Measurements from ENCODE around the gene DAB2IP.

The DAB2IP gene

DNA sequence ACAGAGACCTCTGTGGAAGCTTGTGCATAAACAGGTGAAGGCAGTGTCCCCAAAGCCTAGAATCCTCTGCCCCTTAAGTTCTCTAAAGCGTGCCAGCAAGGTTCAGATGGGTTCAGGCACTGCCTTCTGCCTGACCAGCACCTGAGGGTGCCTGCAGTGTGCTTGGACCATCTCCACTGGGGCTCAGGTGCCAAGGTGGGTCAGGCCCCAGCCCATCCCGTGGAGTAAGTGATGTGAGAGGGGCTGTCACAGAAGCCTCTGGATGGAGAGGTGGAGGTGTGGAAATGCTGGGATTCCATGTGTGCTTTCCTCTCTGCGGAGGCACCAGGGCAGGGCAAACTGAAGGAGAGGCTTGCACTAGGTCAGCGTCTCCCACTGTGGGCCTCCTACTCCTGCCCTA, 118.5 kb downstream of the DAB2IP start:
- TF ChIP-seq, protein P1, sequence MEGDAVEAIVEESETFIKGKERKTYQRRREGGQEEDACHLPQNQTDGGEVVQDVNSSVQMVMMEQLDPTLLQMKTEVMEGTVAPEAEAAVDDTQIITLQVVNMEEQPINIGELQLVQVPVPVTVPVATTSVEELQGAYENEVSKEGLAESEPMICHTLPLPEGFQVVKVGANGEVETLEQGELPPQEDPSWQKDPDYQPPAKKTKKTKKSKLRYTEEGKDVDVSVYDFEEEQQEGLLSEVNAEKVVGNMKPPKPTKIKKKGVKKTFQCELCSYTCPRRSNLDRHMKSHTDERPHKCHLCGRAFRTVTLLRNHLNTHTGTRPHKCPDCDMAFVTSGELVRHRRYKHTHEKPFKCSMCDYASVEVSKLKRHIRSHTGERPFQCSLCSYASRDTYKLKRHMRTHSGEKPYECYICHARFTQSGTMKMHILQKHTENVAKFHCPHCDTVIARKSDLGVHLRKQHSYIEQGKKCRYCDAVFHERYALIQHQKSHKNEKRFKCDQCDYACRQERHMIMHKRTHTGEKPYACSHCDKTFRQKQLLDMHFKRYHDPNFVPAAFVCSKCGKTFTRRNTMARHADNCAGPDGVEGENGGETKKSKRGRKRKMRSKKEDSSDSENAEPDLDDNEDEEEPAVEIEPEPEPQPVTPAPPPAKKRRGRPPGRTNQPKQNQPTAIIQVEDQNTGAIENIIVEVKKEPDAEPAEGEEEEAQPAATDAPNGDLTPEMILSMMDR (IDR thresholded peaks at IDR 0.05; ENCODE audit: insufficient read depth, low read length, poor library complexity, severe bottlenecking): no peak
- no peak for TF ChIP-seq EZH2phosphoT487 (conservative IDR thresholded peaks at IDR 0.05; ENCODE audit: low read length)
- H4K20me1 ChIP-seq (ENCODE audit: low read depth, low read length): no peaks in the 10 kb centered on the region
- no peaks in the 10 kb centered on the region for H3K9me3 ChIP-seq (ENCODE audit: insufficient read depth, low read length)
- H3K27me3 ChIP-seq (ENCODE audit: low read length): no peaks in the 10 kb centered on the region
- no peaks in the 10 kb centered on the region for H3K36me3 ChIP-seq (ENCODE audit: low read length)
- H3K4me2 ChIP-seq (ENCODE audit: low read depth, low read length, poor library complexity, severe bottlenecking): no peak overlapping the region
- H3K9me2 ChIP-seq (replicated peaks; ENCODE audit: insufficient read depth, low read length): no peaks in the 10 kb centered on the region
- no peaks in the 10 kb centered on the region for H3K79me2 ChIP-seq (ENCODE audit: insufficient read depth, low read length)
- H2AFZ ChIP-seq (ENCODE audit: low read depth, low read length, severe bottlenecking): no peak overlapping the region
- H3K4me3 ChIP-seq (ENCODE audit: insufficient read depth, low read length, poor library complexity, severe bottlenecking): no peak overlapping the region
- H3F3A ChIP-seq (ENCODE audit: insufficient read depth): no peaks in the 10 kb centered on the region
- no peak overlapping the region for H3K9ac ChIP-seq (ENCODE audit: low read length)
- H3K27ac ChIP-seq (ENCODE audit: low read depth, low read length): no peak overlapping the region

DNA sequence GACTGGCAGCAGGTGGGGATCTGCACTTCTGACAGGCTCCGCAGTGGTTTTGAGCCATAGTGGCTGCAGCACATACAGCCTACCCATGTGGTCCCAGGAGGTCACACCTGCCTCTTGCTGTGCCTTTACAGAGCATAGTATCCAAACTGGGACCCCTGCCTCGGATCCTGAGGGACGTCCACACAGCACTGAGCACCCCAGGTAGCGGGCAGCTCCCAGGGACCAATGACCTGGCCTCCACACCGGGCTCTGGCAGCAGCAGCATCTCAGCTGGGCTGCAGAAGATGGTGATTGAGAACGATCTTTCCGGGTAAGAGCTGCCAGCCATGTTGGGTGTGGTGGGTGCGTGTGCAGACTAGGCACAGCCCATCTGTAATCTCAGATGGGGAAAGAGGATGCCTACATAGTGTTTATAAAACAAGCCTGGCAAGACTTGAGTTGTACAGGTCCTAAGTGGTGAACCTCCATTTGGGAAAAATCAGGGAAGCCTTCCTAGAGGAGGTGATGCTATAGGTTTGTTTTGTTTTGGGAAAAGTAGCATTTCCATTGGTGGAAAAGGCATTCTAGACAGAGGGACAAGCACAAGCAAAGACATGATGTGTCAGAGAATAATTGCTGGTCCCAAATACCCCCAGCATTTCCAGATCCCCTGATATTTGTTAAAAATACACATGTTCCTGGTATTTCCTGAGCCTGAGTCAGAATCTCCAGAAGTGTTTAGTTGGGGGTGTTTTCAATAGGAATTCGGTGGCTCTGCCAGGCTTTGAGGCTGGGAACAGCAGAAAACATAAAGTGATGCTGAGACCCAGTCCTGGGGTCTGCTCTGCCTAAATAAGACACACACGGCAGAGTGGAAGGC, 119.2 kb downstream of the DAB2IP start:
- H3K27me3 ChIP-seq (ENCODE audit: low read length): no peaks in the 10 kb centered on the region
- H3K4me2 ChIP-seq (ENCODE audit: low read depth, low read length, poor library complexity, severe bottlenecking): no peak overlapping the region
- H3K27ac ChIP-seq (ENCODE audit: low read depth, low read length): no peak overlapping the region
- H3K4me3 ChIP-seq (ENCODE audit: insufficient read depth, low read length, poor library complexity, severe bottlenecking): no peak overlapping the region
- H3K9me2 ChIP-seq (replicated peaks; ENCODE audit: insufficient read depth, low read length): no peaks in the 10 kb centered on the region
- no peak overlapping the region for H3K9ac ChIP-seq (ENCODE audit: low read length)
- H2AFZ ChIP-seq (ENCODE audit: low read depth, low read length, severe bottlenecking): no peak overlapping the region
- no peaks in the 10 kb centered on the region for H3K9me3 ChIP-seq (ENCODE audit: insufficient read depth, low read length)
- H3K79me2 ChIP-seq (ENCODE audit: insufficient read depth, low read length): no peaks in the 10 kb centered on the region
- TF ChIP-seq EZH2phosphoT487 (conservative IDR thresholded peaks at IDR 0.05; ENCODE audit: low read length): no peak
- TF ChIP-seq, protein P1 (IDR thresholded peaks at IDR 0.05; ENCODE audit: insufficient read depth, low read length, poor library complexity, severe bottlenecking): no peak
- no peaks in the 10 kb centered on the region for H3F3A ChIP-seq (ENCODE audit: insufficient read depth)
- H4K20me1 ChIP-seq (ENCODE audit: low read depth, low read length): no peaks in the 10 kb centered on the region
- H3K36me3 ChIP-seq (ENCODE audit: low read length): no peaks in the 10 kb centered on the region

DNA sequence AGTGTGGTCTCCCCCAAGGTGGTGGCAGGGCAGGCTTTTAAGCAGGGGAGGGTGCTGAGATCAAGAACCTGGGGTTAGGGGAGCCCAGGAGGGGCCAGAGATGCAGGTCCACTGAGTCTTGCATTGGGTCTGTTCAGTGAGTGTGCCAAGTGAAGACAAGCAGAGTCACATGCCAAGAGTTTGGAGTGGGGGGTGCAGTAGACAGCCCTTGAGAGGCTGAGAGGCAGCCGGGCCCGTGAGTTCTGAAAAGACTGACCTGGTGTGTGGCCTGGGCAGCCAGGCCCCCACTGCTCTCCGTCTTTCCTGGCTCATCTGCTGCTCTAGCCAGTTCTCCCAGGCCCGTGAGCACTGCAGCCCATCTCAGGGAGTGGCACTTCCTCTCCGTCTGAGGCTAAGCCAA, 120.0 kb downstream of the DAB2IP start:
- no peak overlapping the region for H3K9ac ChIP-seq (ENCODE audit: low read length)
- no peak overlapping the region for H3K27ac ChIP-seq (ENCODE audit: low read depth, low read length)
- H3K27me3 ChIP-seq (ENCODE audit: low read length): no peaks in the 10 kb centered on the region
- H3K79me2 ChIP-seq (ENCODE audit: insufficient read depth, low read length): no peaks in the 10 kb centered on the region
- H3K4me3 ChIP-seq (ENCODE audit: insufficient read depth, low read length, poor library complexity, severe bottlenecking): no peak overlapping the region
- no peaks in the 10 kb centered on the region for H3K9me2 ChIP-seq (replicated peaks; ENCODE audit: insufficient read depth, low read length)
- no peak for TF ChIP-seq EZH2phosphoT487 (conservative IDR thresholded peaks at IDR 0.05; ENCODE audit: low read length)
- TF ChIP-seq, protein P1 (IDR thresholded peaks at IDR 0.05; ENCODE audit: insufficient read depth, low read length, poor library complexity, severe bottlenecking): no peak
- no peak overlapping the region for H2AFZ ChIP-seq (ENCODE audit: low read depth, low read length, severe bottlenecking)
- H3F3A ChIP-seq (ENCODE audit: insufficient read depth): no peaks in the 10 kb centered on the region
- no peak overlapping the region for H3K4me2 ChIP-seq (ENCODE audit: low read depth, low read length, poor library complexity, severe bottlenecking)
- H4K20me1 ChIP-seq (ENCODE audit: low read depth, low read length): no peaks in the 10 kb centered on the region
- H3K36me3 ChIP-seq (ENCODE audit: low read length): no peaks in the 10 kb centered on the region
- no peaks in the 10 kb centered on the region for H3K9me3 ChIP-seq (ENCODE audit: insufficient read depth, low read length)
